CD4-positive, alpha-beta T cell treated with Interleukin-10 for 1 hour (primary cell): ENCODE results near the gene CUEDC2.
A peak's percentile ranks its signal among the peaks of the same experiment; 100 is the strongest.

Source experiments
- DNase-seq: peaks from one replicate; pipeline ENCODE4 v3.0.0-alpha.2; 2020

CUEDC2 gene

DNA sequence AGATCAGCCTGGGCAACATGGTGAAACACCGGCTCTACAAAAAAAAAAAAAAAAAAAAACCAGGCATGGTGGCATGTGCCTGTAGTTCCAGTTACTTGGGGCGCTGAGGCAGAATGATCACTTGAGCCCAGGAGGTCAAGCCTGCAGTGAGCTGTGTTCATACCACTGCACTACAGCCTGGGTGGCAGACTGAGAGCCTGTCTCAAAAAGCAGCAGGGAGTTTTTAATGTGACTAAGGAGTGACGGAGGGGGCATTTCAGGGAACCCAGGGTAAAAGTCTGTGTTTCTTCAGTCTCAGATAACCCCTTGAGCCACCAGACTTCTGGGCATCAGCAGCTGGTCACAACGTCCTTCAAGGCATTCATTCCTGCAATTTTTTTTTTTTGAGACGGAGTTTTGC, 21.1 kb upstream of the CUEDC2 start:
- no peak for DNase-seq

GRCh38 chr10:102452672-102453340, 20.4 kb upstream of the CUEDC2 start:
- peak; percentile 39 for DNase-seq

DNA sequence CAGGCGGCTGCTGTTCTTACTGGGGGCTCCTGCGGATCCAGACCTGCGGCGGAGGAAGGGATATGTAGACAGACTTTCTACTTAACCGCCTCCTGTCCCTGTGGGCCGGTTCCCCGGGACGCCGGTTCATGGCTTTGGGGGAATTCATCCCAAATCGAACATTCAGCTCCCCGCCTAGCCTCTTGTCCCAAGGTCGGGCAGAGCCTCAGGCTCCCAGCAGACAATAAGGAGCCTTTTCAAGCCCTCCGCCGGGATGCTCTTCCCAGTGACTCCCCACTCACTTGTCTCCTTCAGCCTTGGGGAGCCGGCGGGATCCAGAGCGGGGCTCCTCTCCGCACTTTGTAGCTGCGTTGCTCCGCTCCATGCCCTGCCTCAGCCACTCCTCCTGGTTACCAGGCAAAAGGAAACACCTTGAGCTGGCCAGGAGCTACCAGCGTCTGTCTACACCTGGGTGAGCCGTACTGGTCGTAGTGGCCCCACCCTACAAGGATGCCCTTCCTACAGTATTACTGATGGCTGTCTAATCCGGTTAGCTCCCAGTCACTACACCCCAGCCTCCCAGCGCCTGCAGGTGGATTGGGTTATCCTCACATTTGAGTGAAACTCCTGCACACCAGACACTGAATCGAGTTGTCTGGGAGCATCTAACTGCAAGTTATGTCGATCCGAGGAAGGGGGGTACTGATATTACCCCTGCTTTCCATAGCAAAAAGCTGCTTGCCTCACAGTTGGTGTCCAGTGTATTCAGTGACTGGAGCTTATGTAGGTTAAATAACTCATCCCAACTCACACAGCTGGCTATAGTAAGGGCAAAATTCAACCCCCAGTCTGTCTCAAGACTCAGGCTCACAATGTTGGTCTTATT, 19.0 kb upstream of the CUEDC2 start, which contains the start of gene C10orf95:
TSS of gene C10orf95 (minus strand) at position 439 of the 865 bp plus-strand sequence. CDS start 450 bp downstream, outside the sequence.
- no peak for DNase-seq

- DNase-seq, result peak; percentile 93
Measured at GRCh38 chr10:102450374-102451104, 18.2 kb upstream of the CUEDC2 start.

- DNase-seq, result no peak
Measured at GRCh38 chr10:102450124-102450373, 17.7 kb upstream of the CUEDC2 start.

DNA sequence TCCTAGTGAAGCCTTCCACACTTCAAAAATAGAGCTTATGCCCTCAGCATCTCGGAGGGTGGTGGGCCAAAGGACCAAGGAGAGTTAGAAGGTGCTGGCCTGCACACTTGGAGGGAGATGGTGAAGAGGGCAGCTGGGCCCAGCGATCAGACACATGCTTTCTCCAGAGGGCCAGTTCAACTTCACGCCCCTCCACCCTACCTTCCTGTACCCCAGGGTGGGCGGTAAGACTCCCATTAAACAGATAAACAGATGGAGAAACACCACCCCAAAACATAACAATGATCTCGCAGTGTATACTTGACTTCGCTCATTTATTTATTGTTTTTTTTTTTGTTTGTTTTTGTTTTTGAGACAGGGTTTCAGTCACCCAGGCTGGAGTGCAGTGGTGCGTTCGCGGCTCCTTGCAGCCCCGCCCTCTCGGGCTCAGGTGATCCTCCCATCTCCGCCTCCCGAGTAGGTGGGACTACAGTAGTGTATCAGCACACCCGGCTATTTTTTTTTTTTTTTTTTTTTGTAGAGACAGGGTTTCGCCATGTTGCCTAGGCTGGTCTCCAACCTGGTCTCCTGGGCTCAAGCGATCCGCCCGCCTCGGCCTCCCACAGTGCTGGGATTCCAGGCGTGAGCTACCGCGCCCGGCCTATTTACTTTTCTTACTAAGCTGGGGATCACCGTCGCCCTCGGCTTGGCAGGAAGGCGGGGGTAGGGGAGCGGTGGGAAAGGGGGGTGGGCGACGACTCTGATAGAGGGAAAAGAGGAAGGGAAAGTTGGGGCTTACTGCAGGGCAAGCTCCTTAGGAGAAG, 17.1 kb upstream of the CUEDC2 start:
- DNase-seq, result peak; percentile 92

DNA sequence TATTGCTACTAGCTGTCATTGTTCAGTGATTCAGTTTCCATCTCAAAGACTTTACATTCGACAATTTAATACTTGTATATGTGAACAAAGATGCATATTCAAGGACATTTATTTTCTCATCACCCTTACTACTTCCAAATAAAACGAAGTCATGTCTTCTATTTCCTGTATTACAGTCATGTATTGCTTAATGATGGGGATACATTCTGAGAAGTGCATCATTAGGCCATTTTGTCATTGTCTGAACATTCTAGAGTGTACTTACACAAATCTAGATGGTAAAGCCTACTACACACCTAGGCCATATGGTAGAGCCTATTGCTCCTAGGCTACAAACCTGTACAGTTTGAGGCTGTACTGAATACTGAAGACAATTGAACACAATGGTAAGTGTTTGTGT, 12.5 kb upstream of the CUEDC2 start:
- DNase-seq, result no peak

DNA sequence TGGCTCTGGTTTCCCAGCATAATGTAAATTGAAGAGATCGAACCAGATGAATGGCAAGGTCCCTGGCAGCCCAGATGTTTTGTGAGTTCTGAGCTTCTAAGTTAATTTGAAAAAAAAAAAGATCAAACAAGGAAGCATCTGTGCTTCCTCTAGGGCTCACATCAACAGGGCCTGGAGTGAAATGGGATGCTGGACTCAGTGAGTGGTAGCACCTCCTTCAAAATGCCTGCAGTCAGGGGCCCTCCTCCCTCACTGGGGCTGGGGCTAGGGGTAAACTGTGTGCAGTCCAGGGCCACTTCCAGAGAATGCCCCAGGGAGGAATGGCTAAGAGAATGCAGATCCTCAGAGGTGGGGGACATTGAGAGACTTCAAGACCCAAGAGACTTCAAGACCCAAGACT, 6.0 kb upstream of the CUEDC2 start:
- no peak for DNase-seq

DNA sequence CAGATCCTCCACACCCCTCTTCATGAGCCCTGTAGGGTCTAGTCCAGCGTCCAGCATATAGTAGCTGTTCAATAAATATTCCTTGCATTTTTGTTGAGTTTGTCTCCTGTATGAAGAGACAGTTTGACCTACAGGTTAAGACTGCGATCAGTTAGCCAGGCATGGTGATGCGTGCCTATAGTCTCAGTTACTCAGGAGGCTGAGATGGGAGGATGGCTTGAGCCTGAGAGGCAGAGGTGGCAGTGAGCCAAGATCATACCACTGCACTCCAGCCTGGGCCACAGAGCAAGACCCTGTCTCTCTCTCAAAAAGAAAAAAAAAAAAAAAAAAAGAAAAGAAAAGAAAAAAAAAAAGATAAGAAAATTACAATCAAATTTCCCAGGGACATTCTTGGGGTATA, 5.1 kb upstream of the CUEDC2 start:
- no peak for DNase-seq

GRCh38 chr10:102436312-102436711, 3.9 kb upstream of the CUEDC2 start:
- no peak for DNase-seq

- DNase-seq, result peak; percentile 38
Measured at GRCh38 chr10:102435529-102436233, 3.3 kb upstream of the CUEDC2 start.

DNA sequence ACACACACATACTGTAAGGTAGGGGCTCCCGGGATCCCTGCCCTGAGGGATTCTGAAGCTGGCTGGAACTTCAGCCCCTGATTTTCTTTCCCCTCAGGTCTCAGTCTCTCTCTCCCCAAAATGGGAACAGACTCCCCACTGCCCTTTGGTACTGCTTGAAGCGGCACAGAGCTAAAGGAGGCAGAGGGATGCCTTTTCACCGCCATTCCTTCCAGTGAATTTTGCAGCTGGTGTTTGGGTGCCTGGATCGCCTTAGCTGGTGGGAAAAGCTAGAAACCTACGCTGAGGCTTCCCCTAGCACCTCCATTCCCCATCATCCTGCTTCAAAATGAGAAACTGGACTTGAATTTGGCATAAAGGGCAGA, 2.7 kb upstream of the CUEDC2 start:
- no peak for DNase-seq

- DNase-seq, result no peak
Measured at GRCh38 chr10:102434394-102435132, 2.2 kb upstream of the CUEDC2 start.

DNA sequence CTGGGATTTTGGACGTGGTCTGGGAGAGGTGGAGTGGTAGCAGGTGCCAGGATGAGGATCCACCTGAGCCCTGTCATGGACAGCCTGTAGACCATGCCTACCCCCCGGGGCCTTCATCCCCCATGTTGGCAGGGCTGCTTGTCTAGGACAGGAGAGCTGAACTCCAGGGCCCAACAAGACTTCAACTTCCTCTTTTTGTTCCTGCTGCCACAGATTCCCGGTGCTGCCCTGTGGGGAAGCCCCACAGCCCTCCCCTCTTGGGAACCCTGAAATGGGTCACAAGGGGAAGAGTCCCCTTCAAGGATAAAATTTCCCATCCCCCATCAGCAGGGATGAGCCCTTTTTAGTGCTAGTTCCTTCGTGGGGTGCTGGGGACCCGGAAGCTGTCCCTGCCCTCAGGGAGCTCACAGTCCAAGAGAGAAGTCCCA, 1.3 kb upstream of the CUEDC2 start:
- DNase-seq, result no peak

DNA sequence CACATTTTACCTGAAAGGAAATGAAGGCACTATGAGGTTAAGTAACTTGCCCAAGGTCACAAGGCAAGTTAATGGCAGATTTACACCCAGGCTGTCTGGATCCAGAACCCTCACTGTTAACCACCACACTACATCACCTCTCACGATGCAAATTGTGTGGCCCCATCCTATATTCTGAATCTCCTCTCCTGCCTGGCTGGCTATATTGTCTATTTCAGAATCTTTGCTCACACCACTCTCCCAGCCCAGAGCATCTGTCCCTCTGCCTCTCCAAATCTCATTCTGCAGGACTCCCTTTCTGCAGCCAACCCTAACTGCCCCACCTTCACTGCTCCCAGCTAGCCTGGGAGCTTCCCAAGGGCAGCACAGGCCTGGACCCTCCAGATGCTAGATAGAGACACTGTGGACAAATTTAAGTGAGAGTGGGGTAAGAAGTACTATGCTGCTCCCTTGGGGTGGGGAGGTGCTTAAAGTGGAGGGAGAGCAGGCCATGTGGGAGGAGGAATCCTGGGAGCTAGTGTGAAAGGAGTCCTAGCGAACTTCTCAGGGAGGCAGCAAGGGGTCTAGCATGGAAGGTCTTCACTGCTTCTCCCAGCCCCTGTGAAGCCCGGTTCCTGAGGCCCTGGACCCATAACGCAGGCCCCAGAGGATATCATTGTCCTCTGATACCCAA, 786 bp downstream of the CUEDC2 start:
- DNase-seq, result no peak

GRCh38 chr10:102429468-102429867, 2.9 kb downstream of the CUEDC2 start:
- no peak for DNase-seq

DNA sequence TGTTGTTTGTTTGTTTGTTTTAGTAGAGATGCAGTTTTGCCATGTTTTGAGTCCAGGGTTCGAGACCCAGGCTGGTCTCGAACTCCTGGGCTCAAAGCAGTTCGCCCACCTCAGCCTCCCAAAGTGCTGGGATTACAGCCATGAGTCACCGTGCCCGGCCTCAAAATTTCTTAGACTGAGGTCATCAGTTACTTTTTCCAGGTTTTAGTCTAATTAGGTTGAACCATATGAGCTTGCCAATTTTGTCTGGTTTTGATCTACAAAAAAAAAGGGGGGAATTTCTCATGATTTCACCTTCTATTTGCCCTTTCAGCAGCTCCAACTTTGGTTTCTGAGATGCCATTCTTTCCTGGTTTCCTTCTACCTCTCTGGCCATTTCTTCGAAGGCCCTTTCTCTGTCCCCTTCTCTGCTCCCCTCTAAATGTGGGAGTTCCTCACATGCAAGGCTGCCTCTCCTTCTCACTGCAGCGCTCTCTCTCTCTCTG, 5.5 kb downstream of the CUEDC2 start:
- DNase-seq, result no peak

GRCh38 chr10:102425444-102425843, 6.9 kb downstream of the CUEDC2 start:
- DNase-seq, result no peak

DNA sequence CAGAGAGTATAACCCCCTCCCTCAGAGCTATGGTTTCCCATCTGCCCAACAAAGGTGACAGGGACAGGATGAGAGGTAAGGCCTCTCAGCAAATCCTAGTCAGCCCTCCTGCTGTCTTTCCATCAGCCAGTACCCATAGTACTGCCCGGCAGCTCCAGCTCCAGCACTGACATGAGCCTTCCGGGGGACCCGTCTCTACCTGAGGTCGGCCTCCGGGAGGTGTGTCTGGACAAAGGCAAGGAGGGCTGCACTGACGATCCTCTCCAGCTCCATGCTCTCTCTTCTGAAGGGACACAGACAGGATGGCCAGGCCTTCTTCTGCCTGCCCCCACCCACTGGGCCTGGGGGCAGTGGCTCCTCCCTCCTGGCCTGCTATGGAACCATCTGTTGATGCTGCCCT, 7.5 kb downstream of the CUEDC2 start:
- no peak for DNase-seq

DNA sequence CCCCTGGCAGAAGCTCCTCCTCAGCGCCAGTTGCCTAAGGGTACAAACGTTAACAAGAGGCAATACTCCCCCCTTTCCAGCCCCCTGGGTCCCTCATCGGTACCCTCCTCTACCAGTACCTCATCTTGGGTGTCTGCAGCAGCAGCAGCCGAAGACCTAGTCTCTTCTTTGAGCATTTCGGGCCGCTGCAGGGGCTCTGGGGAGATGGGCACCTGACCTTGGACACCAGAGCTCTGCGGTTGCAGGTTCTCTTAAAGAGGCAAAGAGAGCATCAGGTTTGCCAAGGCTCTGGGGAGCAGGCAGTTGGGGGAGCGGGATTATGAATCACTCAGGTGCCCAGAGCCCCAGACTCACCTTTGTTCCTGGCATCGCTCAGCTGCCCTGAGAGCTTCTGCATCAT, 8.2 kb downstream of the CUEDC2 start:
- no peak for DNase-seq
